ENCODE data around the gene CNMD.

The CNMD gene

GRCh38 chr13:52736891-52737290 lies 2.7 kb downstream of the CNMD start:
- TF ChIP-seq FOXP2 (optimal IDR thresholded peaks at IDR 0.05; ENCODE audit: borderline replicate concordance, extremely low read depth, extremely low read length, insufficient read depth) (no peak), SIN3A (IDR thresholded peaks at IDR 0.05; ENCODE audit: borderline replicate concordance, insufficient read depth, low read length) (no peak), POLR2AphosphoS5 (IDR thresholded peaks at IDR 0.05; ENCODE audit: low read depth, low read length) (no peak), TAF1 (IDR thresholded peaks at IDR 0.05; ENCODE audit: borderline replicate concordance, insufficient read depth, low read length) (no peak)
- TF ChIP-seq, protein P1, sequence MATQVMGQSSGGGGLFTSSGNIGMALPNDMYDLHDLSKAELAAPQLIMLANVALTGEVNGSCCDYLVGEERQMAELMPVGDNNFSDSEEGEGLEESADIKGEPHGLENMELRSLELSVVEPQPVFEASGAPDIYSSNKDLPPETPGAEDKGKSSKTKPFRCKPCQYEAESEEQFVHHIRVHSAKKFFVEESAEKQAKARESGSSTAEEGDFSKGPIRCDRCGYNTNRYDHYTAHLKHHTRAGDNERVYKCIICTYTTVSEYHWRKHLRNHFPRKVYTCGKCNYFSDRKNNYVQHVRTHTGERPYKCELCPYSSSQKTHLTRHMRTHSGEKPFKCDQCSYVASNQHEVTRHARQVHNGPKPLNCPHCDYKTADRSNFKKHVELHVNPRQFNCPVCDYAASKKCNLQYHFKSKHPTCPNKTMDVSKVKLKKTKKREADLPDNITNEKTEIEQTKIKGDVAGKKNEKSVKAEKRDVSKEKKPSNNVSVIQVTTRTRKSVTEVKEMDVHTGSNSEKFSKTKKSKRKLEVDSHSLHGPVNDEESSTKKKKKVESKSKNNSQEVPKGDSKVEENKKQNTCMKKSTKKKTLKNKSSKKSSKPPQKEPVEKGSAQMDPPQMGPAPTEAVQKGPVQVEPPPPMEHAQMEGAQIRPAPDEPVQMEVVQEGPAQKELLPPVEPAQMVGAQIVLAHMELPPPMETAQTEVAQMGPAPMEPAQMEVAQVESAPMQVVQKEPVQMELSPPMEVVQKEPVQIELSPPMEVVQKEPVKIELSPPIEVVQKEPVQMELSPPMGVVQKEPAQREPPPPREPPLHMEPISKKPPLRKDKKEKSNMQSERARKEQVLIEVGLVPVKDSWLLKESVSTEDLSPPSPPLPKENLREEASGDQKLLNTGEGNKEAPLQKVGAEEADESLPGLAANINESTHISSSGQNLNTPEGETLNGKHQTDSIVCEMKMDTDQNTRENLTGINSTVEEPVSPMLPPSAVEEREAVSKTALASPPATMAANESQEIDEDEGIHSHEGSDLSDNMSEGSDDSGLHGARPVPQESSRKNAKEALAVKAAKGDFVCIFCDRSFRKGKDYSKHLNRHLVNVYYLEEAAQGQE (IDR thresholded peaks at IDR 0.05; ENCODE audit: insufficient read depth in 1 of 2, low read depth in 2 of 2, low read length in 2 of 2), result no peak

- TF ChIP-seq SIN3A (IDR thresholded peaks at IDR 0.05; ENCODE audit: borderline replicate concordance, insufficient read depth, low read length), result no peak
Observed at GRCh38 chr13:52734075-52734623, 5.5 kb downstream of the CNMD start.

DNA sequence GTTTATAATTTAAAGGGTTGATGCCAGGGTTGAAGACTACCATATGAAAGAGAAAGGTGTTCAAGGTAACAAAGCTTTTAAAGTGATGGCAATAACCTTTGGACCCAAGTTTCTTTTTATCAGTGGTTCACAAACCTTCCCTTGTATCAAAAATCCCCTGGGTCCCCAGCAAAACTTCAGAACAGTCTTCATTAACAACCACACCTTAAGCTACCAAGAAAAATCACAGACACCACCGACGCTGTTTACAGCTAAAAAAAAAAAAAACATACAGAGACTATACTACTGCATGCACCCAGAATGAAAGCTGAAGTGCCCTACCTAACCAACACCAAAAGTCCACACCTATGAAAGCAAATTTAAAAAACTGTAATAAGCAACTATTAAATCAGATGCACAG lies 13.4 kb downstream of the CNMD start:
- TF ChIP-seq FOXP2 (optimal IDR thresholded peaks at IDR 0.05; ENCODE audit: borderline replicate concordance, extremely low read depth, extremely low read length, insufficient read depth) (no peak), POLR2AphosphoS5 (IDR thresholded peaks at IDR 0.05; ENCODE audit: low read depth, low read length) (no peak), TAF1 (IDR thresholded peaks at IDR 0.05; ENCODE audit: borderline replicate concordance, insufficient read depth, low read length) (no peak), SIN3A (IDR thresholded peaks at IDR 0.05; ENCODE audit: borderline replicate concordance, insufficient read depth, low read length) (no peak)
- TF ChIP-seq, protein P1 (IDR thresholded peaks at IDR 0.05; ENCODE audit: insufficient read depth in 1 of 2, low read depth in 2 of 2, low read length in 2 of 2), result no peak

- TF ChIP-seq POLR2AphosphoS5 (IDR thresholded peaks at IDR 0.05; ENCODE audit: low read depth, low read length) (no peak), TAF1 (IDR thresholded peaks at IDR 0.05; ENCODE audit: borderline replicate concordance, insufficient read depth, low read length) (no peak), FOXP2 (optimal IDR thresholded peaks at IDR 0.05; ENCODE audit: borderline replicate concordance, extremely low read depth, extremely low read length, insufficient read depth) (no peak), SIN3A (IDR thresholded peaks at IDR 0.05; ENCODE audit: borderline replicate concordance, insufficient read depth, low read length) (no peak)
- TF ChIP-seq, protein P1 (IDR thresholded peaks at IDR 0.05; ENCODE audit: insufficient read depth in 1 of 2, low read depth in 2 of 2, low read length in 2 of 2), result no peak
Observed at GRCh38 chr13:52725302-52725701, 14.3 kb downstream of the CNMD start.

GRCh38 chr13:52723181-52723580 lies 16.4 kb downstream of the CNMD start:
- TF ChIP-seq POLR2AphosphoS5 (IDR thresholded peaks at IDR 0.05; ENCODE audit: low read depth, low read length), result no peak
- TF ChIP-seq FOXP2 (optimal IDR thresholded peaks at IDR 0.05; ENCODE audit: borderline replicate concordance, extremely low read depth, extremely low read length, insufficient read depth), result no peak
- TF ChIP-seq, protein P1 (IDR thresholded peaks at IDR 0.05; ENCODE audit: insufficient read depth in 1 of 2, low read depth in 2 of 2, low read length in 2 of 2), result no peak
- TF ChIP-seq SIN3A (IDR thresholded peaks at IDR 0.05; ENCODE audit: borderline replicate concordance, insufficient read depth, low read length), result no peak
- TF ChIP-seq TAF1 (IDR thresholded peaks at IDR 0.05; ENCODE audit: borderline replicate concordance, insufficient read depth, low read length), result no peak
